Ishikawa (cell line): ENCODE results near the gene HOXD12.

Experiments
- CEBPB ChIP-seq: IDR thresholded peaks from 2 replicates; pipeline ENCODE4 v1.6.1; 2012
- CREB1 ChIP-seq: IDR thresholded peaks from 2 replicates; pipeline ENCODE4 v1.6.1; 2012; ENCODE audit warnings: low read depth
- EGR1 ChIP-seq: IDR thresholded peaks from 2 replicates; pipeline ENCODE4 v1.6.1; 2012
- EP300 ChIP-seq: IDR thresholded peaks from 2 replicates; pipeline ENCODE4 v1.6.1; 2012; ENCODE audit warnings: borderline replicate concordance
- FOXM1 ChIP-seq: IDR thresholded peaks from 2 replicates; pipeline ENCODE4 v1.6.1; 2012; ENCODE audit warnings: low read depth, borderline replicate concordance
- NFIC ChIP-seq: IDR thresholded peaks from 2 replicates; pipeline ENCODE4 v1.6.1; 2012
- RAD21 ChIP-seq: IDR thresholded peaks from 2 replicates; pipeline ENCODE4 v1.6.1; 2012; ENCODE audit warnings: low read depth
- TAF1 ChIP-seq: IDR thresholded peaks from 2 replicates; pipeline ENCODE4 v1.6.1; 2012; ENCODE audit warnings: low read depth, mild to moderate bottlenecking
- TCF12 ChIP-seq: IDR thresholded peaks from 2 replicates; pipeline ENCODE4 v1.6.1; 2012; ENCODE audit warnings: low read depth
- TEAD4 ChIP-seq: IDR thresholded peaks from 2 replicates; pipeline ENCODE4 v1.6.1; 2012
- YY1 ChIP-seq: IDR thresholded peaks from 2 replicates; pipeline ENCODE4 v1.6.1; 2012; ENCODE audit warnings: low read depth
- ZBTB7A ChIP-seq: IDR thresholded peaks from 2 replicates; pipeline ENCODE4 v1.6.1; 2012; ENCODE audit warnings: low read depth
- TF ChIP-seq, protein P1 (sequence below): IDR thresholded peaks from 2 replicates; pipeline ENCODE4 v1.6.1; 2012; ENCODE audit warnings: low read depth, mild to moderate bottlenecking
- TF ChIP-seq, protein P2 (sequence below): IDR thresholded peaks from 2 replicates; pipeline ENCODE4 v1.6.1; 2012
- TF ChIP-seq, protein P3 (sequence below): IDR thresholded peaks from 2 replicates; pipeline ENCODE4 v1.6.1; 2012

HOXD12 gene

DNA sequence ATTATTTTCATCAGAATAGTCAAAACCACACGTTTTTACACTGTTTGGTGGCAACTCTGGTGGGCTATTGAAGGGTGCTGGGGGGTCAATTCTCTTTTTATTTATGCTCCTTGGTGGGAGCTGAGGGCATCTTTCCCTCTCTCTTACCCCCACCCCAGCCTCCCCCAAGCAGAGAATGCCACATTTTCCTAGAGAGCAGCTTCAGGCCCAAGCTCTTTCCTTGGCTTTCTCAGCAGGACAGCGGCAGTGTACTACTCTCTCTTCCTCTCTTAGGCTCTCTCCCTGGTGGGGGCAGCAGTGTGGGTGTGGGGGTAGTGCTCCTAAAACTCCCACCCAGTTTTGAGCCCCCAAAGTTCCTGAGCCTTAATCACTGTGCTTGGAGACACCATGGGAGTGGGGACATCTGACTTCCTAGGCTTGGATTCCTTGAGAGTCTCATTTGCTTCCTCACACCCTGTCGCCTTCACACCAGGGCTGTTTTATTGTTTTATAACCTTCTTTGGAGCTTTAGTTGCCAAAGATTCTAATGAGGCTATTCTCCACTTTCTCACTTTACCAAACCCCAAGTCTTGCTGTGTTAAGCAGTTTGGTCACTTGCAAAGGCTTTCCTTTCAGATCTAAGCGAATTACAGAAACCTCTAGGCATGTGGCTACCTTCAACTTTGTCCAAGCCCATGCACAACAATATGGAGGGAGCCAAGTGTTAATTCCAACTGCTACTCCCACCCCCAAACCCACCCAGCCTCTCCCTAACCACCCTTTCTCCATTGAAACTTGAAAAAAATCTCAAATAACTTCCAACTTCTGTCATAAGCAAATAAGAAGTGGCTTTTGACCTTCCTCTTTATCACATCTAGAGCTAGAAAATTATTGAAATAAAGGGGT lies 45.7 kb downstream of the HOXD12 start:
- TF ChIP-seq, protein P1, sequence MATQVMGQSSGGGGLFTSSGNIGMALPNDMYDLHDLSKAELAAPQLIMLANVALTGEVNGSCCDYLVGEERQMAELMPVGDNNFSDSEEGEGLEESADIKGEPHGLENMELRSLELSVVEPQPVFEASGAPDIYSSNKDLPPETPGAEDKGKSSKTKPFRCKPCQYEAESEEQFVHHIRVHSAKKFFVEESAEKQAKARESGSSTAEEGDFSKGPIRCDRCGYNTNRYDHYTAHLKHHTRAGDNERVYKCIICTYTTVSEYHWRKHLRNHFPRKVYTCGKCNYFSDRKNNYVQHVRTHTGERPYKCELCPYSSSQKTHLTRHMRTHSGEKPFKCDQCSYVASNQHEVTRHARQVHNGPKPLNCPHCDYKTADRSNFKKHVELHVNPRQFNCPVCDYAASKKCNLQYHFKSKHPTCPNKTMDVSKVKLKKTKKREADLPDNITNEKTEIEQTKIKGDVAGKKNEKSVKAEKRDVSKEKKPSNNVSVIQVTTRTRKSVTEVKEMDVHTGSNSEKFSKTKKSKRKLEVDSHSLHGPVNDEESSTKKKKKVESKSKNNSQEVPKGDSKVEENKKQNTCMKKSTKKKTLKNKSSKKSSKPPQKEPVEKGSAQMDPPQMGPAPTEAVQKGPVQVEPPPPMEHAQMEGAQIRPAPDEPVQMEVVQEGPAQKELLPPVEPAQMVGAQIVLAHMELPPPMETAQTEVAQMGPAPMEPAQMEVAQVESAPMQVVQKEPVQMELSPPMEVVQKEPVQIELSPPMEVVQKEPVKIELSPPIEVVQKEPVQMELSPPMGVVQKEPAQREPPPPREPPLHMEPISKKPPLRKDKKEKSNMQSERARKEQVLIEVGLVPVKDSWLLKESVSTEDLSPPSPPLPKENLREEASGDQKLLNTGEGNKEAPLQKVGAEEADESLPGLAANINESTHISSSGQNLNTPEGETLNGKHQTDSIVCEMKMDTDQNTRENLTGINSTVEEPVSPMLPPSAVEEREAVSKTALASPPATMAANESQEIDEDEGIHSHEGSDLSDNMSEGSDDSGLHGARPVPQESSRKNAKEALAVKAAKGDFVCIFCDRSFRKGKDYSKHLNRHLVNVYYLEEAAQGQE, result no peak
- TF ChIP-seq YY1 (no peak), FOXM1 (no peak), TCF12 (no peak), RAD21 (no peak), EGR1 (no peak), TAF1 (no peak), CEBPB (no peak), CREB1 (no peak)

DNA sequence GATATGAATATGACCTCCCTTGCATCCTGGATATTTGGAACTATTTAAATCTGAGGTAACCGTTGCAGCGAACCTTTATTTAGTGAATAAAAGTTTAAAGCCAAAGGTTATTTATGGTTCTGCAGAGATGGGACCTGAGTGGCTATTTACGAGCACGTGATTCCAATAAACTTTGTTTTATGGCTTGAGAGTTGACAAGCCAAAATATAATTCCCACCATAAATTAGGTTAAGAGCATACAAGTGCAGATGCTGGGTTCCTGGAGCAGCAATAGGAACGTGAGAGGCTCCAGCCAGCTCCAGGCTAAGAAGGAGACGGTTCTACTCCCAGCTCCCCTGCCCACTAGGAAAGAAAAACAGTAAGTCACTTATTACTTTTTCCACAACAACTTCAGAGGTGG lies 46.5 kb downstream of the HOXD12 start:
- TF ChIP-seq, protein P1, result no peak
- TF ChIP-seq, protein P2, sequence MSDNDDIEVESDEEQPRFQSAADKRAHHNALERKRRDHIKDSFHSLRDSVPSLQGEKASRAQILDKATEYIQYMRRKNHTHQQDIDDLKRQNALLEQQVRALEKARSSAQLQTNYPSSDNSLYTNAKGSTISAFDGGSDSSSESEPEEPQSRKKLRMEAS, result no peak
- TF ChIP-seq TCF12 (no peak), RAD21 (no peak), ZBTB7A (no peak), NFIC (no peak), CREB1 (no peak), YY1 (no peak), TAF1 (no peak), EP300 (no peak), TEAD4 (no peak), EGR1 (no peak), CEBPB (no peak), FOXM1 (no peak)
- TF ChIP-seq, protein P3, sequence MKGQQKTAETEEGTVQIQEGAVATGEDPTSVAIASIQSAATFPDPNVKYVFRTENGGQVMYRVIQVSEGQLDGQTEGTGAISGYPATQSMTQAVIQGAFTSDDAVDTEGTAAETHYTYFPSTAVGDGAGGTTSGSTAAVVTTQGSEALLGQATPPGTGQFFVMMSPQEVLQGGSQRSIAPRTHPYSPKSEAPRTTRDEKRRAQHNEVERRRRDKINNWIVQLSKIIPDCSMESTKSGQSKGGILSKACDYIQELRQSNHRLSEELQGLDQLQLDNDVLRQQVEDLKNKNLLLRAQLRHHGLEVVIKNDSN, result no peak

DNA sequence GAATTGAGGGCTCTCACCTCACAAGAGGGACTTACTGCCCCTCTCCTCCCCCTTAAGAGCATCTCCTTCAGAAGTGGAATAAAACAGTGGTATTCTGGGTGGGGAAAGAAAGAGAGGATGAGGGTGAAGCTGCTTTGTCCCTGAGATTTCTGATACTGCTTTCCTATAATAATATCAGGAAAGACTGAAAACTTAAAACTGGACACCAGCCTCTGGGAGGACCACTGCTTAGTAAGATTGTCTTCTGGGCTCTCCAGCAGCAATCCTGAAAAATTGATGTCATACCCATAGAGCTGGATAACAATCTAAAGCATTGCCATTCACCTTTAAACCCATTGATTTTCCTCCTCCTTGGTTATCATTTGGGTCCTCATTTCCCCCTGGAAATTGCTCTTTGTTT lies 47.0 kb downstream of the HOXD12 start:
- TF ChIP-seq CEBPB (no peak), YY1 (no peak), ZBTB7A (no peak), EP300 (no peak), TCF12 (no peak)
- TF ChIP-seq, protein P1, result no peak
- TF ChIP-seq, protein P3, result no peak

DNA sequence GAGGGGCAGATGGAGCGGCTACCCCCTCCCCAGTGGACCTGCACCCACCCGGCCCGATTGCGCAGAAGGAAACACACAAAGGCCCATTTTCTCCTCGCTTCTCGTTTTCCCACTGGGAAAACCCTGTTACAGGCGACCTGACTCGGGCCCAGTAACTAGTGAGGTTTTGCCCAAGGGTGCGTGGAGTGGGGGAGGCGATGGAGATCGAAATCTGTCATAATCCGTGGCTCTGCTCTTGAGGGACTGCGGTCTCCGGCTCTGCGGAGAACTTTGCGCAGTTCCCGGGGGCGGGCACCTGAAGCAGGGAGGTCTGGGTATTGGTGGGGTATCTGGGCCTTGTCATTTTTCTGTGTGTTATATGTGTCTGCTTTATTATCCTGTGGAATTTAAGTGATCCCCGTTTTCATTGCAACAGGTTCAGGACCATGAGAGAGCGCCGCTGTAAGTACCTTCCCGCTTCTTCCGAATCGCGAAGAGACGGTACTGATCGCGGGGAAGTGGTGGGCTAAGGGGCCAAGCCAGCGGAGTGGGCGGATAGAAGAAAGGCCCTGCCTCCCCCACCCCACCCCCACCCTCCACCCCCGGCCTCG lies 47.7 kb downstream of the HOXD12 start:
- TF ChIP-seq, protein P2, result no peak
- TF ChIP-seq CEBPB (no peak), YY1 (no peak), RAD21 (no peak), EGR1 (no peak), TAF1 (no peak), TEAD4 (no peak)
- TF ChIP-seq, protein P1, result no peak
